Medulla oblongata (tissue), 1 donor: ENCODE results near the gene RPL26.
"Not testable (repeated sequence)": the region's sequence is repeated elsewhere in the genome, so short reads cannot be mapped to it uniquely, and the experiment has no call there.

Source experiments
- DNase-seq: peaks from one replicate; pipeline ENCODE4 v3.0.0-alpha.2; 2015; ENCODE audit errors: extremely low spot score

Gene RPL26

GRCh38 chr17:8366231-8366630, 16.8 kb downstream of the RPL26 start:
- no peak for DNase-seq

DNA sequence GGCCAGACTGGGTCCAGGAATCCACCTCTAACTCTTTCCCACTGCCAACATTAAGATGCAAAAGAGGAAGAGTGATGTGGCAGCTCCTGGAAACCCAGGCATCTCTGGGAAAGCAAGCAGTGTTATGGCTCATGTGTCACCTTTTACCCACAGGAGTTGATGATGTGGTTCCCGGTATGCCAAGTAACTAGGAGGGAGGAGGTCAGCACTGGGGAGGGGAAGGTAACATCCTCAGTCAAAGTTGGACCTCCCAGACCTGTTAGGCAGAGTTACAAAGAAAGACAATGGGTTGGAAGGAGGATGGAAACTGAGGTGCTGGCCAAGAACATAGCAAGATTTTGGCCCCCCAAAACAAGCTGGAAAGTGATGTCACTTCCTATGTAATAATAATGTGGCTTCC, 17.9 kb downstream of the RPL26 start:
- DNase-seq, result no peak

GRCh38 chr17:8362651-8363332, 20.2 kb downstream of the RPL26 start:
- peak; percentile 63 for DNase-seq

GRCh38 chr17:8360751-8361150, 22.2 kb downstream of the RPL26 start:
- no peak for DNase-seq

DNA sequence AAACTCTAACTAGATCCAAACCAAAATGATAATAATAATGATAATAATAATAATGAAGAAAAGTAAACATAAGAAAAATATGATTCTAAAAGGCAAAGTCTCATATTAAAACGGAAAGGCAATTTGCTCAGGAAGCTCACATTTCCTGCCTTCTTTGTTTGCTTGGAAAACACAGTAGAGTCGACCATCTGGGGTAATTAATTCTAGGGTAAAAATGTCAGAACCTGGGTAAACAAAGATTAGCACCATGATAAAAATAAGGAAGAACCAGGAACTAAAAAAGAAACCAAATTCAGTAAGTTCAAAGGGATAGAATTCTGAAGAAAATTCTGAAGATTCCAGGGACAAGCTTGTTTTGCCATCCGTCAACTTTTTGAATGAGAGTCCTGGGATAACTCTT, 22.7 kb downstream of the RPL26 start:
- no peak for DNase-seq

GRCh38 chr17:8359769-8360168, 23.2 kb downstream of the RPL26 start:
- no peak for DNase-seq

DNA sequence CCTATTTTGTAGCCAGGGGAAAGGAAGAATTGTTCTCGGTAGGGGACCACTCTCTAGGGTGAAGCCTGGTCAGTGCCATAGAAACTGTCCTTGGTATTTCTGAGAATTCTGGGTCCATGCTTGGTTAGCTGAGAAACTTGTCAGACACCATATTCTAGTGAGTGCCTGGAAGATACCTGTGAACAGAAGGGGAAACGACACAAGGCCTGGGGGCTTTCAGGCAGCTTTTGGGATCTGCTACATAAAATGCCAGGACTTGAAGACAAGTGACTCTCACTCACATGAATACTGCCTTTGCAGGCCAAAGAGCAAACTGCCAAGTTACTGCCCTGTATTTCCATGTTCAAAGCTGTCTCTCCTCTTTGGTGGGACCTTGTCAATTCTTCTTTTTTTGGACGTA, 25.1 kb downstream of the RPL26 start:
- no peak for DNase-seq

GRCh38 chr17:8354236-8354635, 28.8 kb downstream of the RPL26 start:
- DNase-seq, result no peak

- no peak for DNase-seq
These were observed 29.3 kb downstream of the RPL26 start for GRCh38 chr17:8353736-8354135.

- no peak for DNase-seq
These were observed 32.7 kb downstream of the RPL26 start for GRCh38 chr17:8350339-8350738.

DNA sequence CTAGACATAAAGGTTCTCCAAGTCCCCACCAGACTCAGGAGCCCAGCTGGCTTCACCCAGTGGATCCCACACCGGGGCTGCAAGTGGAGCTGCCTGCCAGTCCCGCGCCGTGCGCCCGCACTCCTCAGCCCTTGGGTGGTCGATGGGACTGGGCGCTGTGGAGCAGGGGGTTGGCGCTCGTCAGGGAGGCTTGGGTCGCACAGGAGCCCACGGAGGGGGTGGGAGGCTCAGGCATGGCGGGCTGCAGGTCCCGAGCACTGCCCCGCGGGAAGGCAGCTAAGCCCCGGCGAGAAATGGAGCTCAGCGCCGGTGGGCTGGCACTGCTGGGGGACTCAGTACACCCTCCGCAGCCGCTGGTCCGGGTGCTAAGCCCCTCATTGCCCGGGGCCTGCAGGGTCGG, 36.0 kb downstream of the RPL26 start:
- DNase-seq, result not testable (repeated sequence)

- DNase-seq, result no peak
These were observed 36.9 kb downstream of the RPL26 start for GRCh38 chr17:8345951-8346665.

DNA sequence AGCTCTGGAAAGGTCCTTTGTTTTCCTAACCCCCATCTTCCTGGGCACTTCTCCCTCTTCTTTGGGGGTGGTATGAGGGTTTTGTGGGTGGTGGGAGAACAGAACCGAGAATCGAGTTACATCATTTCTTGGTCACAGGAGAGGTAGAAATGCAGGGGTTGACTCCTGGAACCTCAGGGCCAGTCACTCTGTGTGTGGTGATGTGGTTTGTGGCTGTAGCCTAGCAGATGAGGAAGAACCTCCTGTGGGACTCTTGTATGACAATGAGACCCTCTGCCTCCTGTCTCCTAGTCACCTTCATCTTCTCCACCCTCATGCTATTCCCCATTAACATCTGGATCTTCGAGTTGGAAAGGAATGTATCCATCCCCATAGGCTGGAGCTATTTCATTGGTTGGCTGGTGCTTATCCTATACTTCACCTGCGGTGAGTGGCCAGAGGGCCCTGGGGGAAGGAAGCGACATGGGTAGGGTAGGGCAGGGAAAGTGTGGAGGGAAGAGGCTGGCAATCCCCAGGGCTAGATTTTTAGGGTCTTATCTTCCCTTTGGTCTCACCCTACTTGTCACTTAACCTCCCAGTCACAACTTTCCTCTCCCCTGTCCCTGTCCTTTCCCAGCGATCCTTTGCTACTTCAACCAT, 37.8 kb downstream of the RPL26 start:
- no peak for DNase-seq

GRCh38 chr17:8341456-8341855, 41.5 kb downstream of the RPL26 start:
- DNase-seq, result no peak

GRCh38 chr17:8339540-8339939, 43.5 kb downstream of the RPL26 start, which contains the start of gene ODF4:
ODF4 (plus strand) TSS chr17:8339840; CDS start chr17:8340052, 212 bp downstream.
- no peak for DNase-seq

GRCh38 chr17:8338753-8339140, 44.2 kb downstream of the RPL26 start:
- DNase-seq, result no peak

GRCh38 chr17:8337802-8338752, 44.9 kb downstream of the RPL26 start:
- DNase-seq, result peak; percentile 31

DNA sequence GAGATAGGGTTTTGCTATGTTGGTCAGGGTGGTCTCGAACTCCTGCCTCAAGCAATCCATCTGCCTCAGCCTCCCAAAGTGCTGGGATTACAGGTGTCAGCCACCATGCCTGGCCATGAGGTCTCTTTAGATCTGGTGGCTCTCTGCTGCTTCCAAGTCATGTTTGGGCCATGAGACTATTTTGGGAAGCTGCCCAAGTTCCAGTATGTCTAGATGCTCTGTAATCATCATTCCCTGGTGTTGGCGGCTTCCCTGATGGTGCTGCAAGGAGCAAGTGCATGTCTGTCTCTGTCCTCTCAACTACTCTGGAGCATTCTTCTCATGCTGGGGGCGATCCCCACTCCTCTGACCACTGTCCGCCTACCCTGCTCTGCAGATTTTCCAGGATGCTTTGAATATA, 49.7 kb downstream of the RPL26 start:
- DNase-seq, result no peak

GRCh38 chr17:8332688-8333087, 50.3 kb downstream of the RPL26 start:
- peak; percentile 38 for DNase-seq

- DNase-seq, result no peak
These were observed 50.9 kb downstream of the RPL26 start for GRCh38 chr17:8332128-8332527.
